GM12872 (cell line): ENCODE measurements around the gene P3H3.

Experiments used
- CTCF ChIP-seq: IDR thresholded peaks from 3 replicates; pipeline ENCODE4 v1.5.1; 2011; ENCODE audit warnings: low read depth, mild to moderate bottlenecking, low read length, moderate library complexity; ENCODE audit not compliant: insufficient read depth

Gene P3H3

GRCh38 chr12:6866920-6867412 is 38.8 kb downstream of the P3H3 start:
- no peak for TF ChIP-seq CTCF

DNA sequence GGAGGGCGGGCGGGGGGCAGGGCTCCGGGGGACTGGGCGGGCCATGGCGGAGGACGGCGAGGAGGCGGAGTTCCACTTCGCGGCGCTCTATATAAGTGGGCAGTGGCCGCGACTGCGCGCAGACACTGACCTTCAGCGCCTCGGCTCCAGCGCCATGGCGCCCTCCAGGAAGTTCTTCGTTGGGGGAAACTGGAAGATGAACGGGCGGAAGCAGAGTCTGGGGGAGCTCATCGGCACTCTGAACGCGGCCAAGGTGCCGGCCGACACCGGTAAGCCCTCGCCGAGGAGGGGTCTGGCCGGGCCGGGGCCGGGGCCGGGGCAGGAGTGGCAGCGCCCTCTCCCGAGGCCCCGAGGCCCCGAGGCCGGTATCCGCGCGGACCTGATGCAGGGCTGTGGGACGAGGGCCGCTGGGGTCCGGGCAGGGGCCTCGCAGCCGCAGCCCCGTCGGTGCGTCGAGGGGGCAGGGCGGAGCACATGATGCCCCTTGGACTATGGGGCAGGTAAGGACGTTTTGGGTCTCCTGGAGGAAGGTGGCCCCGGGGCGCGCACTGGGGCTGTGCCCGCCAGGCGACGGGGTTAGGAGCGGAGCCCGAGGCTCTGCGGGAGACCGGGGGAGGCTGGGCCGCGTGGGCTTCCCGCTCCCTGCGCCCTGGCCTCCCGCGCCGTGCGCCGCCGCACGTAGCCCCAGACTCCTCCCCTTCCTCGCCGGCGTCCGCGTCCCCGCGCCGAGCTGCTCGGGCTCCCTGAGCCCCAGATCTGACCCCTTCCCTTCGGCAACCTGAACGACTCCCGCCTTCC is 39.4 kb downstream of the P3H3 start, which contains the start of gene TPI1:
Gene TPI1 (plus strand): TSS at position 119 of the 798 bp plus-strand sequence. CDS start 36 bp downstream, at position 155.
- TF ChIP-seq CTCF = 0 out of 3 replicates have a peak, but pooled peaks have one; percentile 1

DNA sequence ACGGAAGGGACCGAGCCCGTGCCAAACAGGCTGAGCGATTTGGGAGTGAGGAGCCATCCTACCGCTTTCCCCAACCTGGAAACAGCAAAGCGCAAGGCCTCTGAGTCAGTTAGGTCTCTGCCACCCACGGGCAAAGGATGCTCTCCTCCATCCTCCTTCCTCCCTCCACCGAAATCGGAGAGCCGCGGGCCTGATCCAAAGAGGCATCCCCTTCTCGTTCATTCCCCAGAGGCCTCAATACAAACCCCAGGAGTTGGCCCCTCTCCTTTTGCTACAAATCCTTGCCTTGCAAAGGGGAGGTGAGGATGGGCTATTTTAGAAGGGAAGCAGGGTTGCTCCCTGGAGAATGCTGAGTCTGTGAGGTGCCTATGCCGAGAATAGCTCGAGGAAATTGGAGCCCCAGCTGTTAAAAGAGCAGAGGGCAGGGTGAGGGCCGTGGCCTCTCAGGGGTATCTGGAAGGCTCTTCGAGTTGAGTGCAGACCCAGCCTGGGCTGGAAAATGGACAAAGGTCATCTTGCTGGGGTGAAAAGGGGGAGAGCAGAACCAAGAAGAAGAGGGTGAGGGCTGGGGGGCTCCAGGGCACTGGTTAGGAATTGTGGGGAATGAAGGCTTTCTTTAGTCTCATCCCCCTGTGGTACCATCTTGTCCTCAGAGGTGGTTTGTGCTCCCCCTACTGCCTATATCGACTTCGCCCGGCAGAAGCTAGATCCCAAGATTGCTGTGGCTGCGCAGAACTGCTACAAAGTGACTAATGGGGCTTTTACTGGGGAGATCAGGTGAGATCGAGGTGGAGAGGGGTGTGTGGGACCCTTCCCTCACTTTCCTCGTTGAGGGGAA is 40.2 kb downstream of the P3H3 start:
- peak; percentile 43; the same call in 2 of the 3 replicates for TF ChIP-seq CTCF

DNA sequence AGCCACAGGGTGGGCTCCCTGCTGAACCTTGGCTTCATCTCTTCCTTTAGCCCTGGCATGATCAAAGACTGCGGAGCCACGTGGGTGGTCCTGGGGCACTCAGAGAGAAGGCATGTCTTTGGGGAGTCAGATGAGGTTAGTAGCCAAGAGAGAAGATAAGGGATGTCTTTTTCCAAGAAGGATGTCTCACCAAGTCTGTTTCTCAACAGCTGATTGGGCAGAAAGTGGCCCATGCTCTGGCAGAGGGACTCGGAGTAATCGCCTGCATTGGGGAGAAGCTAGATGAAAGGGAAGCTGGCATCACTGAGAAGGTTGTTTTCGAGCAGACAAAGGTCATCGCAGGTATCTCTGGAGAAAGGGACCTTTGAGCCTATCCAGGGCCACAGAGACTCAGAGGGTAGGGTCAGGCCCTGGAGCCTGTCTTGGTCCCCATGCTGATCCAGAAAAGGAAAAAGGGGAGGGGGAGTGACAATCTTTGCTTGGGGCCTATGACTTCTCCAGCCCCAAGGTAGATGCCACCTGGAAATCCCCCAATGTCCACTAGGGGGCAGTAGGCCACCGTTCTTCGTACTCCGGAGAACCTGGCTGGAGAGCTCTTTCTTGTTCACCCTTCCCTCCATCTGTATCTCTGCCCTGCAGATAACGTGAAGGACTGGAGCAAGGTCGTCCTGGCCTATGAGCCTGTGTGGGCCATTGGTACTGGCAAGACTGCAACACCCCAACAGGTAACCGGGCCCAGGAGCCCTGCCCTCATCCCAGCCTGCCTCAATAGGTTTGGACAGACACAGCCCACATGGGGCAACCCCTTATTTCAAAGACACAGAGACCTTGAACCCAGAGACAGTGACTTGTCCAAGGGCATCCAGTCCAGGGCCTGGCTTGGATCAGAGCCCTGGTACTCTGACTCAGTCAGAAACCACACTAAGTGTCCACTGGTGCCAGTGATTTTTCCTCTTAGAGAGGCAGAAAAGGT is 41.1 kb downstream of the P3H3 start:
- peak; percentile 95 for TF ChIP-seq CTCF

DNA sequence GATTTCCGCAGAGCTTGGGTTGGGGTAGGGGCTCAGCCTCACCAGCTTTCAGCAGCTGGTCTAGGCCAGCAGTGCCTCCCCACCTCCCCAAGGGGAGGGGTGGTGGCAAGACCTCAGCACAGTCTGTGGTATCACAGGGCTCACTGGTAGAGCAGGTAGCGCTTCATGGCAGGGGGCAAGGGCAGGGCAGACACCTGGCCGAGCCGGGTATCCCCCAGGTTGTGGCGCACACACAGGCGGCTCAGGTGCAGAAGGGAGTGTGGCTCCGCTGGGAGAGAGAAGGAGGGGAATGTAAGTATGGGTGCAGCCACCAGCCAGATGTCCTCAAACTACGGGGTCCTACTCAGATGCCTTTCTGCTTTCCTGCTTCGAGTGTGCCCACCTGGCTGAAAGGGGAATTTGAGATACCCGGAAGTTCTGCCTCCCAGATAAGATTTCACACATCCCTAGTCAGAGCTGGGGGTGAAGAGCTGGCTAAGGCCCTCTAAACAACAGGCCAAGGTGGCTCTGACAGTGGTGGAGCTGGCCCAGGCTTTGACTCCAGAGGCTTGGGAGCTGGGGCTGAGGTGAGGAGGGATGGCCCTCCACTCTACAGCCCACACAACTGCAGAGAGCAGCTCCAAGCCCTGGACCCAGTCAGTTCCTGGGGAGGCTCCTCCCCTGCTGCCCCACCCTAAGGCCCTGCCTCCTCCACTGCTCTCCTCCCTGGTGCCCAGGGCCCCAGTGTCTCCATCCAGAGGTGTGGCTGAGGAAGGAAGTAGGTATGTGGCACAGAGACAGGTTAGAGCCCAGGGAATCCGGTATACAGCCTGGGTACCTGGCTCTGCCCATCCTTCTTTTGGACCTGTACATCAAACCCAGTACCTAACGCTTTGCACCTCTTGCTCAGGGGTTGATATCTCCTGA is 43.1 kb downstream of the P3H3 start:
- TF ChIP-seq CTCF = no peak

- TF ChIP-seq CTCF = peak; percentile 98
Observed at GRCh38 chr12:6872073-6873048, 44.2 kb downstream of the P3H3 start.
